ENCODE data around the gene TSHZ3.

DNA sequence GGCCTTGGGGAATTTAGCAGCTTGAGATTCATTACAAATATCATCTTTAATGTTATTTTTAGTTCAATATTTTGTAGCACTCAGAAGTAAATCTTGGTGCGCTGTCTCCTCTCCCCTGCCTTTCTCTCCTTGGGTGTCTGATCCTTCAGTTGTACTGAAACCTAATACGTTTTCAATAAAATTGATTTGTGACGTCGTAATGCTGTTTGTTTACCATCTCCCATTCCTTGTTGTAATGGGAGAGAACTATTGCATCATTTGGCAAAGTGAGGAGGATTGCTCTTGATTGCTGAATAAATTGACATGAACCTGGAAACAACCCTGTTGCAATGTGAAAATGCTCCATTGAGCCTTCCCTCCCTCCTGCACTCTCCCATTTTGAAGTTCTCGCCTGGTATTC lies 43.2 kb upstream of the TSHZ3 start:
- TF ChIP-seq, protein P1, sequence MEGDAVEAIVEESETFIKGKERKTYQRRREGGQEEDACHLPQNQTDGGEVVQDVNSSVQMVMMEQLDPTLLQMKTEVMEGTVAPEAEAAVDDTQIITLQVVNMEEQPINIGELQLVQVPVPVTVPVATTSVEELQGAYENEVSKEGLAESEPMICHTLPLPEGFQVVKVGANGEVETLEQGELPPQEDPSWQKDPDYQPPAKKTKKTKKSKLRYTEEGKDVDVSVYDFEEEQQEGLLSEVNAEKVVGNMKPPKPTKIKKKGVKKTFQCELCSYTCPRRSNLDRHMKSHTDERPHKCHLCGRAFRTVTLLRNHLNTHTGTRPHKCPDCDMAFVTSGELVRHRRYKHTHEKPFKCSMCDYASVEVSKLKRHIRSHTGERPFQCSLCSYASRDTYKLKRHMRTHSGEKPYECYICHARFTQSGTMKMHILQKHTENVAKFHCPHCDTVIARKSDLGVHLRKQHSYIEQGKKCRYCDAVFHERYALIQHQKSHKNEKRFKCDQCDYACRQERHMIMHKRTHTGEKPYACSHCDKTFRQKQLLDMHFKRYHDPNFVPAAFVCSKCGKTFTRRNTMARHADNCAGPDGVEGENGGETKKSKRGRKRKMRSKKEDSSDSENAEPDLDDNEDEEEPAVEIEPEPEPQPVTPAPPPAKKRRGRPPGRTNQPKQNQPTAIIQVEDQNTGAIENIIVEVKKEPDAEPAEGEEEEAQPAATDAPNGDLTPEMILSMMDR (IDR thresholded peaks at IDR 0.05 in 2 of 3, conservative IDR thresholded peaks at IDR 0.05 in 1 of 3; ENCODE audit: borderline replicate concordance in 1 of 3, insufficient read depth in 1 of 3, low read depth in 2 of 3, low read length in 2 of 3), result no peak
- TF ChIP-seq ELF1 (IDR thresholded peaks at IDR 0.05; ENCODE audit: borderline replicate concordance, low read depth) (no peak), REST (IDR thresholded peaks at IDR 0.05; ENCODE audit: low read depth) (no peak), EGR1 (IDR thresholded peaks at IDR 0.05; ENCODE audit: low read depth) (no peak), POLR2AphosphoS5 (IDR thresholded peaks at IDR 0.05; ENCODE audit: low read depth, low read length) (no peak), RAD21 (IDR thresholded peaks at IDR 0.05; ENCODE audit: low read depth) (no peak), EZH2 (IDR thresholded peaks at IDR 0.05) (no peak), POLR2A (IDR thresholded peaks at IDR 0.05; ENCODE audit: borderline replicate concordance, extremely low read depth, insufficient read depth, insufficient read length) (no peak), ZNF274 (IDR thresholded peaks at IDR 0.05; ENCODE audit: low read depth, low read length) (no peak), TCF7L2 (IDR thresholded peaks at IDR 0.05; ENCODE audit: borderline replicate concordance, extremely low read depth, insufficient read depth, insufficient read length) (no peak), JUND (IDR thresholded peaks at IDR 0.05) (no peak), CEBPB (IDR thresholded peaks at IDR 0.05; ENCODE audit: low read depth) (no peak), EZH2phosphoT487 (IDR thresholded peaks at IDR 0.05; ENCODE audit: borderline replicate concordance) (no peak)

All from HCT116 (cell line).